Measurements from ENCODE around the gene PROM2.

DNA sequence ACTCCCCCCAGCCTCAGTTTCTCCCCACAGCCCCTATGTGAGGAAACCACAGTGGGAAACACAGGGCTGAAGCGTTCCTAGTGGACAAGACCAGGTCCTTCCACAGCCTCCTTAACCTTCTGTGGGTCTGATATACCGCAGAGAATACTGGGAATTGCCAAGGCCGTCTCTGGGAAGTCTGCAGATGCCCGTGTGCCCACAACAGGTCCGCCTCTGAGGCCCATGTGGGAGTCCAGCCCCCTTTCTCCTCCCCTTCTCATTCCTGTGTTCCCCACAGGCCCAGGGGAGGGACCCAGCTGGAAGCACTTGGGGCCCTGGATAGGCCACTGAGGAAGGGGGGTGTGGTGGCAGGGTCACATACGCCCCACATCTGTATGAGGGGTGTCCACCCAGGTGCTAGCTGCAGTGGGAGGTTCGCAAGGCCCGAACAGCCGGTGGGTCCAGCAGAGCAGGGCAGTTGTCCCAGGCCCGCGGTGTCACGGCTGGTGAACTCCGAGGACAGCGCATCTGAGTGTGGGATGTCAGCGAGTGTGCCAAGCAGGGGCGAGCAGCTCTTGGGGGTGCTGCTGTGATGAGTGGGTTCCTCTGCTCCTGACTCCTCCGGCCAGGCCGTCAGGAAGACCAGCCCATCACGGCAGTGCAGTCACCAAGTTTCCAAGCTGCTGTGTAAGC lies 20.5 kb downstream of the PROM2 start:
- TF ChIP-seq CTCF (IDR thresholded peaks at IDR 0.05) (no peak), POLR2AphosphoS5 (IDR thresholded peaks at IDR 0.05) (no peak)
